Measurements from ENCODE around the gene PGAP3. TPM values are rescaled to one million over a fixed set of nuclear protein-coding genes. Genes with fewer than 3 reads are reported as not detected.

Gene PGAP3
- polyA plus RNA-seq, 6 donors from 2014 or later: 7.2 to 18.2 (median 9.1) TPM

DNA sequence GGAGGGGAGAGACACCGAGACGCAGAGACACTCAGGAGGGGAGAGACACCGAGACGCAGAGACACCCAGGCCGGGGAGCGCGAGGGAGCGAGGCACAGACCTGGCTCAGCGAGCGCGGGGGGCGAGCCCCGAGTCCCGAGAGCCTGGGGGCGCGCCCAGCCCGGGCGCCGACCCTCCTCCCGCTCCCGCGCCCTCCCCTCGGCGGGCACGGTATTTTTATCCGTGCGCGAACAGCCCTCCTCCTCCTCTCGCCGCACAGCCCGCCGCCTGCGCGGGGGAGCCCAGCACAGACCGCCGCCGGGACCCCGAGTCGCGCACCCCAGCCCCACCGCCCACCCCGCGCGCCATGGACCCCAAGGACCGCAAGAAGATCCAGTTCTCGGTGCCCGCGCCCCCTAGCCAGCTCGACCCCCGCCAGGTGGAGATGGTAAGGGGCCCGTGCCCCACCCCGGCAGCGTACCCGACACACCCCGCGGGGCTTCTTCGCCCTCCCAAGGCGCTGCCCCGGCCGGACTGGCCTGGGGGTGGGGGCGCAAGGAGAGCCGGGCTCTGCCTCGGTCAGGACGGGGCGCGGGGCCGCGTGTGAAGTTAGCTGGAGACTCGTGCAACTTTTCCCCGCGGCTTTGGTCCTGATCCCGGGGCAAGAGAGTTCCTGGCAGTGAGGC, 60.7 kb downstream of the PGAP3 start:
- H3K36me3 Mint-ChIP-seq: peaks cover 0 to 8% of the 10 kb centered on the region in 2 donors
- H3K9me3 Mint-ChIP-seq: no peaks in the 10 kb centered on the region
- H3K27me3 Mint-ChIP-seq: peaks cover 8 to 68% (median 66%) of the 10 kb centered on the region in 3 donors
- DNase-seq (no peak), ATAC-seq (ENCODE audit: low read depth in 2 of 2) (peak; percentile 11 to 16)
- H3K4me3 Mint-ChIP-seq: peak overlapping the region in 7 of 8 donors; percentile 45 to 80 (median 75)
- H3K4me1 Mint-ChIP-seq: peaks cover 31 to 45% (median 32%) of the 10 kb centered on the region in 3 donors
- H3K27ac Mint-ChIP-seq: no peak overlapping the region

DNA sequence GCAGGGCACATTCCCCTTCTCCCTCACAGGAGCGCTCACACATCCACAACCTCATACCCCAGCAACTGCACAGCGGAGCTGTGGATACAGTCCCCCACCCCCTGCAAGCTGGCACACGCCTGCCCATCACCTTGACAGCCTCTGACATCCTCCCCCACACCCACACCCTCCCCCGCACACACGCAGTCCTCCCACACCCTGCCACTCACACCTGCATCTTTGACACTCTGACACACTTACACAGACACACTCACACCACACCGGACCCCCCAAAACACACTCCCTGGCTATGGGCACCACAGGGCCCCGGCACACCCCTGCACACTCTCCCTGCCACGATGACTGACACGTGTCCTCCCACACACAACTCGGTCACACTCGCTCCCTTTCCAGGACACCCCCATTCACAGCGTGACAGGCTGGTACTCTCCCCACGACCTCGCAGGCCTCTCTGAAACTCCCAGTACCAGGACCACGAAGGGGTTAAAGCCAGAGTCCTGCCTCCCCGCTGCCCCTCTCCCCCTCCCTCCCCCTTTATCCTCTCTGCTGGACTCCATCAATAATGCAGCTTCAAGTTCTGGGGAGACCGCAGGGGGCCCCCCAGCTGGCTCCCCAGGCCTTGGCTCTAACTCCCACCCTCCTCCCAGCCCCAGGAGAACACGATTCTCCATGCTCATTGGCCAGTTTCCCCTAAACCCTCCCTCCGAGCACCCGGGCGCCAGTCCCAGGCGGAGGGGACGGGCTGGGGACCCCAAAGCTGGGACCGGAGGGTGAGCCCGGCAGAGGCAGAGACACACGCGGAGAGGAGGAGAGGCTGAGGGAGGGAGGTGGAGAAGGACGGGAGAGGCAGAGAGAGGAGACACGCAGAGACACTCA, 61.4 kb downstream of the PGAP3 start, which contains the start of gene PPP1R1B:
Gene PPP1R1B (plus strand): TSS at position 782 of the 876 bp plus-strand sequence. CDS start 441 bp downstream, outside the sequence.
- Mint-ChIP-seq H3K4me1 (peaks cover 33 to 46% (median 36%) of the 10 kb centered on the region in 3 donors), H3K36me3 (peaks cover 0 to 8% of the 10 kb centered on the region in 2 donors), H3K4me3 (peak within 1 kb of the TSS; percentile 50 to 81 (median 74)), H3K9me3 (no peaks in the 10 kb centered on the region), H3K27ac (peak within 1 kb of the TSS in 3 of 6 donors; percentile 12 to 76 (median 33)), H3K27me3 (peaks cover 8 to 60% (median 59%) of the 10 kb centered on the region in 3 donors)
- ATAC-seq (ENCODE audit: low read depth in 2 of 2) (peak in 1 of 2 donors; percentile 3), DNase-seq (no peak)

DNA sequence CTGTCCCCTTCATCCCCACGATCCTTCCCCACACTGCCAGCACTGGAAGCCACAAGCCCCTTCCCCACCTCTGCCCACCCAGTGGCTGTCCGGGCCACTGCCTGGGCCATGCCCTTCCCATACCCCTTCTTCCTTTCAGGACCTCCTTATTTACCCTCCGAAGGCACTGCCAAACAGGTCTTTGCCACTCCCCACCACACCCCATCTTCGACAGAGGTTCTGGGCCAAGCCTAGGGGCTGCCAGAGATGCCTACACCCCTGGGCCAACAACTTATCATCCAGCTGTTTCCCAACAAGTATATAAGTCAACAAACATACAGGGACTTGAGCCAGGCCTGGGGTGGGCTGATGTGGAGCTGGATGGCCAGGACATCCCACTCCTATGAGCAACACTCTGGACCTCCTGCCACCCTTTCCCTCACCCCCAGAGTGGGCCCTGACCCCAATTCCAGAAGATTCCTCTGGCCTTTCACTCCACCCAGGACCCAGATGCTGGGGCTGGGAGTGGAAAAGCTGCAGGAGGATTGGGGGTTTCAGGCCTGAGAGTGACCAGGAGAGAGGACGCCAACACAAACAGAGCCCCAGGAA, 62.6 kb downstream of the PGAP3 start:
- H3K27ac Mint-ChIP-seq: no peak overlapping the region
- no peak for DNase-seq
- peak overlapping the region in 1 of 8 donors; percentile 76 for H3K4me3 Mint-ChIP-seq
- H3K36me3 Mint-ChIP-seq: peaks cover 0 to 8% of the 10 kb centered on the region in 2 donors
- no peaks in the 10 kb centered on the region for H3K9me3 Mint-ChIP-seq
- peaks cover 8 to 49% (median 48%) of the 10 kb centered on the region in 3 donors for H3K27me3 Mint-ChIP-seq
- H3K4me1 Mint-ChIP-seq: peaks cover 33 to 43% (median 36%) of the 10 kb centered on the region in 3 donors
- ATAC-seq (ENCODE audit: low read depth in 2 of 2): no peak

DNA sequence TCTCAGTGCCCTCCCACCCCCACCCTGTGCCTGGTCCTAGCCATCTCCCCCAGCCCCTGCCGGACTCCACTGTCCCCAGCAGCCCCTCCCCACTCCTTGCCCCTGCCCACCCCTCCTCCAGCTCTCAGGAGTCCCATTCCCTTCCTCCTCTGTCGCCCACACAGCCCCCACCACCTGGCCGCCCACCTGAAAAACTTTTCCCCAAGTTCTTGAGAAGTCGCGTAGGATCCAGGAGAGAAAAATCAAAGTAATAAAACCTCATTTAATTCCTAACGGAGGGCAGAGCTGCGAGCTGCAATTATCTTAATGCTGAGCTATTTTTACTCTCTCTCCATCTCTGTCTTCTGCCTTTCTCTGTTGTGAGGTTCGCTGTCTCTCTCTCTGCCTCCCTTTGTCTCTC, 63.5 kb downstream of the PGAP3 start:
- peaks cover 8 to 45% (median 44%) of the 10 kb centered on the region in 3 donors for H3K27me3 Mint-ChIP-seq
- no peak overlapping the region for H3K4me3 Mint-ChIP-seq

DNA sequence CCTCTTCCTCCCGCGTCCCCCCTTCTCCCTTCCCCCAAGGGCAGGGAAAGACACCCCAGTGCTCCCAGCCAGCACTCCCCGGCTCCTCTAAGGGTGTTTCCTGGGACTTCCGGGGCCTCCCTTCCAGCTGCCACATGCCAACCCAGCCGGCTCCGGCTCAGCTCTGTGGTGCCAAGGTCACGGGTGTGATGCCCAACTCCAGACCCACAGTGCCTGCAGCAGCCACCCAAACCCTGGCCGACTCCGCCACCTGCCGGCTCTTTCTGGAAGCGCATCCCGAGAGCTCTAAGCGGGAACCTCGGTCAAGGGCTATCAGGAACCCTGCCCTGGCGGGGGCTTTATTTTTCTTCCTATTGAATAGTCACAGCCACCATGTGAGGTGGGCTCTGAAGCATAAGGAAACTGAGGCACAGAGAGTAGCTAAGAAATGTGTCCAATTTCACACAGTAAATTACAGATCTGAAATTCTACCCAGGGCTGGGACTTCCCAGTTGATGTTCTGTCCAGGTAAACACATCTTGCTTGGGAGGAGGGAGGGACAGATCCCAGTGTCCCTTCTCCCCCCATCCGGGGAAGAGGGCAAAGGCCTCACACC, 64.4 kb downstream of the PGAP3 start:
- ATAC-seq (ENCODE audit: low read depth in 2 of 2): peak; percentile 67 to 75
- peak; percentile 83 for DNase-seq

More for the DNA sequence above, 63.5 kb downstream of the PGAP3 start:
- Mint-ChIP-seq H3K36me3 (peaks cover 0 to 8% of the 10 kb centered on the region in 2 donors), H3K9me3 (no peaks in the 10 kb centered on the region), H3K4me1 (peaks cover 33 to 43% (median 38%) of the 10 kb centered on the region in 3 donors), H3K27ac (no peak overlapping the region)
- ATAC-seq (ENCODE audit: low read depth in 2 of 2): no peak
- no peak for DNase-seq

DNA sequence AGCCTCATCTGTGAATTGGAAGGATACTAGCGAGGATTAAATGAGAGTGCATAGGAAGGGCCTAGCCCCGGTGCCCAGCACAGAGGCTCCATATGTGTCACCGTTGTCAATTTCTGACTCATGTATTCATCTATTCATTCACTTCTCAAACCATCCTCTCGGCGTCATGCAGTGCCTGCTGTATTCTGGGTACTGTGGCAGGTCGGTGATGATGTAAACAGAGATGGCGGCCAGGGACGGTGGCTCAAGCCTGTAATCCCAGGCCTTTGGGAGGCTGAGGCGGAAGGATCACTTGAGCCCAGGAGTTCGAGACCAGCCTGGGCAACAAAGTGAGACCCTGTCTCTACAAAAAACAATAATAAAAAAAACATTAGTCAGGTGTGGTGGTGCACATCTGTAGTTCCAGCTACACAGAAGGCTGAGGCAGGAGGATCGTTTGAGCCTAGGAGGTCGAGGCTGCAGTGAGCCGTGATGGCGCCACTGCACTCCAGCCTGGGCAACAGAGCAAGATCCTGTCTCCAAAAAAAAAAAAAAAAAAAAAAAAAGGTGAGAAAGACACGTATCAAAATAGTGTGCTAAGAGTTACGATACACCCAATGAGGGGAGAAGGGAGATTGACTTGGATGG, 65.4 kb downstream of the PGAP3 start:
- no peak for DNase-seq
- peaks cover 35 to 44% (median 42%) of the 10 kb centered on the region in 3 donors for H3K4me1 Mint-ChIP-seq
- H3K27me3 Mint-ChIP-seq: peaks cover 0 to 30% (median 29%) of the 10 kb centered on the region in 3 donors
- H3K9me3 Mint-ChIP-seq: no peaks in the 10 kb centered on the region
- ATAC-seq (ENCODE audit: low read depth in 2 of 2): peak in 1 of 2 donors; percentile 10
- peaks cover 0 to 8% of the 10 kb centered on the region in 2 donors for H3K36me3 Mint-ChIP-seq
- peak overlapping the region in 1 of 6 donors; percentile 96 for H3K27ac Mint-ChIP-seq
- H3K4me3 Mint-ChIP-seq: peak overlapping the region in 6 of 8 donors; percentile 25 to 80 (median 55)

More for the DNA sequence above, 64.4 kb downstream of the PGAP3 start:
- Mint-ChIP-seq H3K27me3 (peaks cover 5 to 38% (median 38%) of the 10 kb centered on the region in 3 donors), H3K36me3 (peaks cover 0 to 8% of the 10 kb centered on the region in 2 donors), H3K27ac (peak overlapping the region in 2 of 6 donors; percentile 41 to 85), H3K9me3 (no peaks in the 10 kb centered on the region), H3K4me3 (peak overlapping the region in 4 of 8 donors; percentile 29 to 76 (median 48)), H3K4me1 (peaks cover 31 to 44% (median 41%) of the 10 kb centered on the region in 3 donors)

DNA sequence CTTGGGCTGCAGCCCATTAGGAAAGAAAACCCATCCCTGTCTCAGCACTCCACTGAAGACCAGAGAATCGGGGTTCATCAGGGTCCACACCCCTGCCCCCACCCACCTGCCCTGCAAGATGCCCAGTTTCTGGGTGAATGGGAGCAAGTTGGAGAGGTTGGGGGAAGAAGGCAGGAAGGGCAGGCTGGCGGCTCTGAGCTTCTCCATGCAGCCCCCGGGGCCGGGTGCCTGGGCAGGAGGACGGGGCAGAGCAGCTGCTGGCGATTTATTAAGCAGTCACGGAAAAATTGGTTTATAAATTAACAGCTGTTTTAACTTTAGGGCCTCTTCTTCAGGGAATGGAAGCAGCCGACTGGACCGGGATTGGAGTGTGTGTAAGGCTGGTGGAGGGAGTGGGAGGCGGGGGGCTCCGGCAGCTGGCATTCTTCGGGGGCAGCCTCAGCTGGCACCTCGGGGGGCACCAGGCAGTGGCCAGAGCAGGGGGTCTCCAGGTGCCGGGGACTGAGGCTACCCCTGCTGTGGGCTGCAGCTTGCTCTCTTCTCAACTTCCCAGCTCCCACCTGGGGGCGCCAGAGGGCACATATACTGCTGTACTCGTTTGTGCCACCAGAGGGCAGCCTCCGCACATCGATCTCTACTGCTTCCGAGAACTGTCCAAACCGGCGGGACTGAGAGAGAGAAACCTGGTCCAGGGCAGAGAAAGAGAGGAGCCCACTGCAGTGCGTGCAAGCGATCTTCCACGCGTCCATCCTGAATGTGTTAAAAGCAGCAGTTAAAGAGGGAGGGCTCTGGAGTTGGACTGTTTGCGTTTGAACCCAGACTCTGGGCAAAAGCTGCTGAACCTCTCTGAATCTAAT, 66.1 kb downstream of the PGAP3 start:
- H3K27me3 Mint-ChIP-seq: peaks cover 0 to 27% (median 25%) of the 10 kb centered on the region in 3 donors
- peak; percentile 87 for DNase-seq
- peak; percentile 60 for ATAC-seq (ENCODE audit: low read depth in 2 of 2)
- peaks cover 32 to 44% (median 42%) of the 10 kb centered on the region in 3 donors for H3K4me1 Mint-ChIP-seq
- H3K4me3 Mint-ChIP-seq: peak overlapping the region in 6 of 8 donors; percentile 25 to 80 (median 55)
- H3K27ac Mint-ChIP-seq: peak overlapping the region in 3 of 6 donors; percentile 3 to 96 (median 4)
- H3K36me3 Mint-ChIP-seq: peaks cover 0 to 8% of the 10 kb centered on the region in 2 donors
- no peaks in the 10 kb centered on the region for H3K9me3 Mint-ChIP-seq

Other genes starting within 250 kb of the PGAP3 start
- gene MED1, start 236.8 kb downstream of the PGAP3 start, polyA plus RNA-seq (ENCODE audit: low read depth in 6 of 6): 10 to 100 TPM in 5 of 6 donors, 1 to 10 TPM in 1; 6.9 to 24.4 (median 20.2) TPM
- 1 to 10 TPM in 5 of 6 donors, under 1 TPM in 1; 0.32 to 8.1 (median 4.3) TPM for gene CDK12, start 226.6 kb downstream of the PGAP3 start, polyA plus RNA-seq (ENCODE audit: low read depth in 6 of 6)
- gene NEUROD2, start 80.1 kb downstream of the PGAP3 start, polyA plus RNA-seq (ENCODE audit: low read depth in 6 of 6): under 1 TPM in 1 of 6 donors, not detected in 5; 0.09 TPM
- gene PPP1R1B, start 61.1 kb downstream of the PGAP3 start, polyA plus RNA-seq (ENCODE audit: low read depth in 6 of 6): under 1 TPM in 1 of 6 donors, not detected in 5; 0.12 TPM
- gene STARD3, start 50.9 kb downstream of the PGAP3 start, polyA plus RNA-seq (ENCODE audit: low read depth in 6 of 6): 10 to 100 TPM; 30.7 to 53.7 (median 42.0) TPM
- gene TCAP, start 22.7 kb downstream of the PGAP3 start, polyA plus RNA-seq (ENCODE audit: low read depth in 6 of 6): under 1 TPM in 3 of 6 donors, not detected in 3; 0.12 to 0.25 (median 0.24) TPM
- gene PNMT, start 19.6 kb downstream of the PGAP3 start, polyA plus RNA-seq (ENCODE audit: low read depth in 6 of 6): not detected
- 1 to 10 TPM in 3 of 6 donors, under 1 TPM in 3; 0.20 to 3.0 (median 1.1) TPM for gene ERBB2, start 12.0 kb upstream of the PGAP3 start, polyA plus RNA-seq (ENCODE audit: low read depth in 6 of 6)
- gene MIEN1, start 42.5 kb upstream of the PGAP3 start, polyA plus RNA-seq (ENCODE audit: low read depth in 6 of 6): 100 to 1,000 TPM in 5 of 6 donors, 10 to 100 TPM in 1; 99.3 to 135 (median 123) TPM
- gene GRB7, start 49.9 kb upstream of the PGAP3 start, polyA plus RNA-seq (ENCODE audit: low read depth in 6 of 6): under 1 TPM in 3 of 6 donors, not detected in 3; 0.23 to 0.65 (median 0.29) TPM
- gene IKZF3, start 176.3 kb upstream of the PGAP3 start, polyA plus RNA-seq (ENCODE audit: low read depth in 6 of 6): 100 to 1,000 TPM in 1 of 6 donors, 10 to 100 TPM in 4, under 1 TPM in 1; 0.75 to 127 (median 39.8) TPM
- under 1 TPM in 5 of 6 donors, not detected in 1; 0.16 to 0.80 (median 0.38) TPM for gene ZPBP2, start 180.1 kb upstream of the PGAP3 start, polyA plus RNA-seq (ENCODE audit: low read depth in 6 of 6)
- gene GSDMB, start 230.6 kb upstream of the PGAP3 start, polyA plus RNA-seq (ENCODE audit: low read depth in 6 of 6): 1 to 10 TPM in 1 of 6 donors, under 1 TPM in 3, not detected in 2; 0.15 to 2.0 (median 0.31) TPM
- 100 to 1,000 TPM in 3 of 6 donors, 10 to 100 TPM in 3; 71.8 to 181 (median 95.9) TPM for gene ORMDL3, start 239.5 kb upstream of the PGAP3 start, polyA plus RNA-seq (ENCODE audit: low read depth in 6 of 6)
- gene LRRC3C, start 239.7 kb upstream of the PGAP3 start, polyA plus RNA-seq (ENCODE audit: low read depth in 6 of 6): not detected